ENCODE results near the gene DNAH2. TPM values are rescaled to one million over a fixed set of nuclear protein-coding genes. Genes with fewer than 3 reads are reported as not detected.

The DNAH2 gene
- total RNA-seq, 1 experiment from 2014 or later: not detected

- DNase-seq (ENCODE audit: low read depth): no peak
These were observed 147.6 kb downstream of the DNAH2 start for GRCh38 chr17:7864995-7865650.

GRCh38 chr17:7867881-7868329, 150.4 kb downstream of the DNAH2 start:
- DNase-seq (ENCODE audit: low read depth): no peak

DNA sequence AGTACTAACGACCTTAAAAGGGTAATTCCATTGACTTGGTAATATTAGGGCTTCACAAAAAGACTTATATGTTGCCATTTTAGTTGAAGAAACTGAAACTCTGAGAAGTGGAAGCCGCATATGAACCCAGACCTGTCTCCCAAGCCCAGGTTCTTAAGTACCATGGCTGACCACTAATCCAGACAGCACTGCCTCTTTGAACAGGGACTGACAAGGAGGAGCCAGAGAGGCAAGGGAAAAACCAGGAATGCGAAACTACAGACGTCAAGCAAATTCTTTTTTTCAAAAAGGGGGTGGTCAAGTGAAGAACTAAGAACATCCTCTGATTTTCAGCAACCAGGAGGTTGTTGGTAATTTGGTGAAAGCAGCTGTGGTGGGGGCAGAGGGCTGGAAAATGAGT, 155.5 kb downstream of the DNAH2 start:
- no peak for DNase-seq (ENCODE audit: low read depth)

DNA sequence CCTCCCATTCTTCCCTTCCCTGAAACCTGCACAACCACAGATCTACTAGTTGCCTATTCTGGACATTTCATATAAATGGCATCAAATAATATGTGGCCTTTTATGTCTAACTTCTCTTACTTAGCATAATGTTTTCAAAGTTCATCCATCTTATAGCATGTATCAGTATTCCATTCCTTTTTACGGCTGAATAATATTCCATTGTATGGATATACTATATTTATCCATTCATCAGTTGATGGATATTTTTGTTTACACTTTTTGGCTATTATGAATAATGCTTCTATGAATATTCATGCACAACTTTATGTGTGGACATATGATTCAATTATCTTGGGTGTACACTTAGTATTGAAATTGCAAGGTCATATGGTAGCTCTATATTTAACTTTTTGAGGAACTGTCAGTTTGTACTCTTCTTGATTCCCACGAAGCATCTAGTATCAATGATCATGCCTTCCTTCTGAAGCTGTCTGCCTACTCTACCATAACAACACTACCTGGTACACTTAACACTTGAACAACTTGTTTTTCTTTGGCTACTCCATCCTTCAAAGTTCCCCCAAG, 158.3 kb downstream of the DNAH2 start:
- no peak for DNase-seq (ENCODE audit: low read depth)

GRCh38 chr17:7878234-7878633, 160.7 kb downstream of the DNAH2 start:
- no peak for DNase-seq (ENCODE audit: low read depth)

DNA sequence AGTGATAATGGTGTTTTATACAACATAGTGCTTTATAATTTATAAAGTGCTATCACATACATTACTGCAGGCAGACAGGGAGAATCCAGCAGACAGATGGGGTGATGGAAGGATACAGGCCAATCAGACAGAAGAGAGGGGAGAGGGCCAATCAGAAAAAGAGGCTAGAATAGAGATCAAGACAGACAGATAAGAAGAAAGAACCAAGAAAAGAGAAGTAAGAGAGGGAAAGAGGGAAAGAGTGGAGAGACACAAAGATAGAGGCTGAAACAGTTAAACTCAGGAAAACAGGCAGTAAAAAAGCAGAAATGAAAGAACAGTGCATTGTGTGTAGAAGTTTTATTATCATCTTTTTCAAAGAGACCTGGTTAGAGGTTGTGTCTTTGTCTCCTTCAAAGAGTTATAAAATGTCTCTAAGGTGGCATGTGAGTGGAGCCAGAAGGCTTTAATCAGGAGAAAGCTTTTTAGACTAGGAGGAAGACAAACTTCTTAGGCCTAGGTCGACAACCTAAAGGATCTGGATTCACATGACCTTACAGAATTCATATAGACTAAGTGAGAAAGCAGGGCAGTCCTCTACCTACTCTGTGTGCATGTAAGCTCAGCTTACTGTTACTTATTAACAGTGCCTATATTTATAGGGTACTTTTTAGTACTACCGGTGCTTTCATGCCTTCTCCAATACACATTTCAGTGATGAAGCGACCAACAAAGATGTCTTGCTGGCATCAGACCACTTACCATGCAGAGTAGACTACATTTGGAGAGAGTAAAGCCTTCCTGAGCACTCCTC, 162.7 kb downstream of the DNAH2 start:
- DNase-seq (ENCODE audit: low read depth): no peak

- DNase-seq (ENCODE audit: low read depth): no peak
These were observed 163.9 kb downstream of the DNAH2 start for GRCh38 chr17:7881276-7882054.

DNA sequence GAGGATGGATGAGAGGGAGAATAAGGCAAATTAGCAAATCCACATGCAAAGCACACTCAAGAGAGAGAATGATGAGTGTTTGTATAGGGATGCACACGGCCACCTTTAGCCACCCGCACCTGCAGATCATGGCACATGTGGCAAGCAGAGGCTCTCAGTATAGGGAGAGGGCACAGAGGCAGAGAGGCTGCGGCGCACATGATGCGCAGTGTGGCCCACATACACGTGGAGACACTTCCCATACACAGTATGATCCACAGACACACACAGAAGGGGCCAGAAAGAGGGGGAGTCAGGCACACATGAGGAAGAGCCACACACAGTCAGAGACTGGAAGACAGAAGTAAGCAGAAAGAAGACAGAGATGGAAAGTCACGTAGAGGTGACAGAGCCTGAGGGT, 164.5 kb downstream of the DNAH2 start:
- no peak for DNase-seq (ENCODE audit: low read depth)

- DNase-seq (ENCODE audit: low read depth): no peak
These were observed 165.1 kb downstream of the DNAH2 start for GRCh38 chr17:7882629-7883028.

Other genes starting within 250 kb of the DNAH2 start
- gene ZBTB4, start 238.1 kb upstream of the DNAH2 start, total RNA-seq (2014; rRNA removed): 25.3 and 27.8 TPM in 2 replicates
- gene SLC35G6, start 236.3 kb upstream of the DNAH2 start, total RNA-seq (2014; rRNA removed): not detected in 2 replicates
- gene POLR2A, start 233.4 kb upstream of the DNAH2 start, total RNA-seq (2014; rRNA removed): 63.7 and 81.4 TPM in 2 replicates
- 14.8 and 20.7 TPM in 2 replicates for gene TNFSF12, start 168.7 kb upstream of the DNAH2 start, total RNA-seq (2014; rRNA removed)
- not detected in 2 replicates for gene TNFSF13, start 159.0 kb upstream of the DNAH2 start, total RNA-seq (2014; rRNA removed)
- gene SENP3, start 155.8 kb upstream of the DNAH2 start, total RNA-seq (2014; rRNA removed): 108 and 131 TPM in 2 replicates
- 48.2 and 56.4 TPM in 2 replicates for gene CD68, start 138.1 kb upstream of the DNAH2 start, total RNA-seq (2014; rRNA removed)
- gene MPDU1, start 133.9 kb upstream of the DNAH2 start, total RNA-seq (2014; rRNA removed): 371 and 379 TPM in 2 replicates
- gene SOX15, start 127.7 kb upstream of the DNAH2 start, total RNA-seq (2014; rRNA removed): 0.96 and 2.0 TPM in 2 replicates
- gene FXR2, start 102.8 kb upstream of the DNAH2 start, total RNA-seq (2014; rRNA removed): 49.4 and 51.8 TPM in 2 replicates
- gene SAT2, start 89.9 kb upstream of the DNAH2 start, total RNA-seq (2014; rRNA removed): 37.8 and 48.0 TPM in 2 replicates
- gene SHBG, start 87.6 kb upstream of the DNAH2 start, total RNA-seq (2014; rRNA removed): 0.23 TPM in 1 of 2 replicates, not detected in the other
- gene ATP1B2, start 66.8 kb upstream of the DNAH2 start, total RNA-seq (2014; rRNA removed): not detected in 2 replicates
- gene TP53, start 30.3 kb upstream of the DNAH2 start, total RNA-seq (2014; rRNA removed): 34.8 and 35.5 TPM in 2 replicates
- 18.2 and 20.0 TPM in 2 replicates for gene WRAP53, start 29.3 kb upstream of the DNAH2 start, total RNA-seq (2014; rRNA removed)
- gene EFNB3, start 12.5 kb upstream of the DNAH2 start, total RNA-seq (2014; rRNA removed): 0.75 and 0.90 TPM in 2 replicates
- 1.8 and 2.1 TPM in 2 replicates for gene KDM6B, start 116.5 kb downstream of the DNAH2 start, total RNA-seq (2014; rRNA removed)
- 1.1 TPM in 1 of 2 replicates, not detected in the other for gene TMEM88, start 137.3 kb downstream of the DNAH2 start, total RNA-seq (2014; rRNA removed)
- gene NAA38, start 139.8 kb downstream of the DNAH2 start, total RNA-seq (2014; rRNA removed): 80.8 and 89.6 TPM in 2 replicates
- gene CYB5D1, start 140.3 kb downstream of the DNAH2 start, total RNA-seq (2014; rRNA removed): 5.6 and 7.8 TPM in 2 replicates
- gene CHD3, start 171.0 kb downstream of the DNAH2 start, total RNA-seq (2014; rRNA removed): 83.2 and 98.2 TPM in 2 replicates
- gene RNF227, start 198.5 kb downstream of the DNAH2 start, total RNA-seq (2014; rRNA removed): 6.9 and 14.2 TPM in 2 replicates
- 0.32 and 0.46 TPM in 2 replicates for gene KCNAB3, start 212.1 kb downstream of the DNAH2 start, total RNA-seq (2014; rRNA removed)
- gene TRAPPC1, start 214.2 kb downstream of the DNAH2 start, total RNA-seq (2014; rRNA removed): 54.2 and 58.2 TPM in 2 replicates
- gene CNTROB, start 214.5 kb downstream of the DNAH2 start, total RNA-seq (2014; rRNA removed): 35.7 and 36.5 TPM in 2 replicates